Choroid plexus epithelial cell (primary cell): ENCODE data around the gene TBC1D30.
"Not testable (repeated sequence)": the region's sequence is repeated elsewhere in the genome, so short reads cannot be mapped to it uniquely, and the experiment has no call there.

ENCODE experiments used
- DNase-seq: peaks from one replicate; pipeline ENCODE4 v3.0.0-alpha.2; 2010; ENCODE audit warnings: low read depth
- H3K4me3 ChIP-seq: 2 replicates; pipeline ENCODE4 v1.5.1; 2011; ENCODE audit warnings: low read depth, mild to moderate bottlenecking, control low read depth, low read length, moderate library complexity
- CTCF ChIP-seq: conservative IDR thresholded peaks from 2 replicates; pipeline ENCODE4 v1.5.1; 2011; ENCODE audit warnings: low read depth, mild to moderate bottlenecking, control low read depth, inconsistent platforms, low read length, moderate library complexity

TBC1D30 gene

GRCh38 chr12:64835901-64836300 lies 11.5 kb downstream of the TBC1D30 start:
- no peak for DNase-seq
- no peak overlapping the region for H3K4me3 ChIP-seq
- no peak for TF ChIP-seq CTCF

GRCh38 chr12:64836856-64837255 lies 12.4 kb downstream of the TBC1D30 start:
- no peak overlapping the region for H3K4me3 ChIP-seq
- TF ChIP-seq CTCF = no peak
- DNase-seq = no peak

- no peak for DNase-seq
- H3K4me3 ChIP-seq = no peak overlapping the region
- no peak for TF ChIP-seq CTCF
Observed at GRCh38 chr12:64837427-64837826, 13.0 kb downstream of the TBC1D30 start.

GRCh38 chr12:64840119-64840518 lies 15.7 kb downstream of the TBC1D30 start:
- DNase-seq = no peak
- TF ChIP-seq CTCF = no peak
- no peak overlapping the region for H3K4me3 ChIP-seq

- no peak overlapping the region for H3K4me3 ChIP-seq
- no peak for DNase-seq
- no peak for TF ChIP-seq CTCF
Observed at GRCh38 chr12:64840949-64841717, 16.7 kb downstream of the TBC1D30 start.

- not testable (repeated sequence) for DNase-seq, H3K4me3 ChIP-seq
Observed at GRCh38 chr12:64848409-64848808, 24.0 kb downstream of the TBC1D30 start.

- no peak for DNase-seq
- H3K4me3 ChIP-seq = no peak overlapping the region
- no peak for TF ChIP-seq CTCF
Observed at GRCh38 chr12:64858882-64859605, 34.6 kb downstream of the TBC1D30 start.
